Activated T-cell treated with anti-CD3 and anti-CD28 coated beads for 1 hour (primary cell): ENCODE results near the gene CMKLR1.

Experiments
- DNase-seq: peaks from one replicate; pipeline ENCODE4 v3.0.0-alpha.2; 2020; ENCODE audit warnings: low read depth

CMKLR1 gene

DNA sequence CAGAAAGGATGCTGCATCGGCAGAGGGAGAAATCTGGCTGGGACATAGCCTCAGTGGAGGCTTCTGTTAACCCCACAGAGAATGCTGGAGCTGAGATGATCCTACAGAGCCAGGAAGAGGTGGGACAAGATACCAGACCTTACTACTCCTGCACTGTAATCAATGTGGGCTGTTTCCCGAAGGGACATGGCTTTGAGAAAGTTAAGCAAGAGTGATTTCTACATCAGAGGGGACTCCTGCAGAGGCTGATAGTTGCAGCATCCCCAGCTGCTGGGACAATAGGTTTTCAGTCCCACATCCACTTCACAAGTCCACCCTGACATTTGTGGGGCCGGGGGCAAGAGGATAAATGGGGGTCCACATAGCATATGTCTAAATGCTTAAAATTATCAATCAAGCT, 22.5 kb upstream of the CMKLR1 start:
- DNase-seq, result no peak

GRCh38 chr12:108360487-108360886, 21.4 kb upstream of the CMKLR1 start:
- DNase-seq, result no peak

DNA sequence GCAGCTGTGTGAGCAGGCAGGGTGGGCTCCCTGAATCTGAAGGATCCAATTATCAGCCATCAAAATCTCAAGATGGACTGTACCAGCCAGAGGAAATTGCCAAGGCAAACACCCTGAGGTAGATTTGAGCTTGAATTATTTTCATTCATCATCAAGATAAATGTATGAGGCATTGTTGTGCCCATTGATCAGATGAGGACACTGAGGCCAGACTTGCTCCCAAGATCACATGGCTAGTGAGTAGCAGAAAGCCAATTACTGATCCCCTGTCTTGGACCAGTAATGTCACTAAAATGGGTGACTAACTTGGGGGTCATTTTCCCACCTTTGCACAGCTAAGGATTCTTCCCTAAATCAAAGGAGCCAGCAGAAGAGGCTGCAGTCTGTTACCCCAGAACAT, 20.9 kb upstream of the CMKLR1 start:
- no peak for DNase-seq

- DNase-seq, result no peak
These were observed 19.5 kb upstream of the CMKLR1 start for GRCh38 chr12:108358580-108358965.

GRCh38 chr12:108357834-108358579, 18.9 kb upstream of the CMKLR1 start:
- no peak for DNase-seq

GRCh38 chr12:108356835-108357806, 18.0 kb upstream of the CMKLR1 start:
- no peak for DNase-seq

GRCh38 chr12:108355069-108355468, 16.0 kb upstream of the CMKLR1 start:
- no peak for DNase-seq

GRCh38 chr12:108352591-108352990, 13.5 kb upstream of the CMKLR1 start:
- no peak for DNase-seq

DNA sequence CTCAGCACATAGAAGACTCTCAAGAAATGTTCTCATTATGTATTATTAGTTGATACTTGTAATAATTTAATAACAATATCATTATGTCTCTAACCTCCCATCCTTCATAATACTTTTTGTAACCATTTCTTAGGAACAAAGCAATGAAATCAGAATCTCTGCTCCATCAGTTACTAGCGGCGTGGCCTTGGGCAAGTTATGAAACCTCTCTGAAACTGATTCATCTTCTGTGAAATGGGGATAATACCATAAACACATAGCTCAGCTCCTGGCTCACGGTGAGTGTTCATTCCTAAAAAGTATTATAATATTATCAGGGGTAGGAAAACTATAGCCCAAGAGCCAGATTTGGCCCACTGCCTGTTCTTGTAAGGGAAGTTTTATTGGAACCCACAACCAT, 11.4 kb upstream of the CMKLR1 start:
- DNase-seq, result no peak

GRCh38 chr12:108349278-108349688, 10.2 kb upstream of the CMKLR1 start:
- DNase-seq, result no peak

DNA sequence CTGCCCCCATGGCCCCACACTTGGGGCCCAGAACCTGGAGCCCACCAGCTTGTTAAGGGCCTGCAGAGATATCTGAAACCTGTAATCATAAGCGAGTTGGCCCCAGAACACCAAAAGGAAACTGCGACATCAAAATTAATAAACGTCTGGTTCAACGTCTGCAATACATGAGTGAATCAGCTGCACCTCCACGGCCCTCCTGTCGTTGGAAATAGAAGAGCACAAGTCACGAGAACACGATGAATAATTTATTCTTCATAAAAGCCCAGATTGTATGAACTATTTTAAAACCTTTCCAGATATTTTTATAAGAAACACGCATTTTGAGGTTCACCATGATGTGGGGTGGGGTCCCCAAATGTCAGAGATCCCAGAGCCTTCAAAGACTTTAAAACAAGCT, 9.7 kb upstream of the CMKLR1 start:
- no peak for DNase-seq

GRCh38 chr12:108346727-108347710, 7.9 kb upstream of the CMKLR1 start:
- DNase-seq, result no peak

DNA sequence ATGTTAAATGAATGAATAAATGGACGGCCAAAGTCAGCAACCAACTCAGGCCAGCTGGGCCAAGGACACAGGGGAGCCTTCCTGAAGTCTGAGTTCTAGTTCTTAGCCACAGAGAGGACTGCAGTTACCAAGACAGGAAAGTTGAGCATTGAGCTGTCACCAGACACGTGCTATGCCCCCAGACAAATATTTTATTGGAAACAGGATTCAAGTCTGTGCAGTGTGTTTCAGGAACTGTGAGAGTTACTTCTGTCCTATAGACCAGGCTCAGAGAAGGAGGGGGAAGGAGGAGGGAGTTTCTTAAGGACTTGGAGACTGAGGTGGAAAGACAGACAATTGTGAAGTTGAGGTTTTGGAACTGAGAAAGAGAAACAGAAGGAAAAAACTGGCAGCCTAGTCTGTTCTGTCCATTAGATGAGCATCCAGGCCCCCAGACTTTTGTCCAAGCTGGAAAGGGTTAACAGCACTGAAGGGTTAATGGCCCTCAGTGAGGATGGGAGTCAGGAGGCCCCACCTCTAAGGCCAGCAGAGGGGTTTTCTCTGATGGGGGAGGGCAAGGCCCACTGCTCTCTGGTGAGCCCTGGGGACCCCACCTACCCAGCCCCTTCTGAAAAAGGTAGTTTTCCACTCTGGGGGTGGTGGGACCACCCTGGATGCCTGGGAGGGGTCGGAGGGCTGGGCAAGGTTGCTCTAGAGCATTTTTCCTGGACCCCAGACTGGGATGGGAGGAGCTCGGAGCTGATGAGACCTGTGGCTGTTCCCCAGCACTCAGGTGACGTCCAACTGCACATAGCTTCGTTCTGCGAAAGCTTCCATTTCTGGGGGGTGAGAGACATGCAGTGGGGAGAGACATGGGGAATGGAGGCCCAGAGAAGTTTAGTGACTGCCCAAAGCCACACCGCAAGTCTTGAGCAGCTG, 6.9 kb upstream of the CMKLR1 start:
- DNase-seq, result no peak

DNA sequence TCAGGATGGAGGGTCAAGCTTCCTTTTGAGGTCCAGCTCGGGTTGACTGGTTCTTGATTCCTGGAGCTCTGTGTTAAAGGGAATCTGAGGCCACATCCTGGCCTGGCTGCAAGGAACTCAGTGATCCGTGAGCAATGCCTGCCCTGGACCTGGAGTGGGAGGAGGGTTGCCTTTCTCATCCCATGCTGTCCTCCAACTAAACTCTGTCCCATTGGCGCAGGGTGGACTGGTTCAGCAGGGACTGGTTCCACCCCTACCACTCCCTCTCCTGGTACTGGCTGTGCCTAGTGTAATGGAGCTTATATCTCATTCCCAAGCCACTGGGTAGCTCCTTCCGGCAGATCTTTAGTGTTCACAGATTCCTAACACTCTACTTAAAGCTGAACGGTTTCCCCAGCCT, 3.9 kb upstream of the CMKLR1 start:
- DNase-seq, result no peak

DNA sequence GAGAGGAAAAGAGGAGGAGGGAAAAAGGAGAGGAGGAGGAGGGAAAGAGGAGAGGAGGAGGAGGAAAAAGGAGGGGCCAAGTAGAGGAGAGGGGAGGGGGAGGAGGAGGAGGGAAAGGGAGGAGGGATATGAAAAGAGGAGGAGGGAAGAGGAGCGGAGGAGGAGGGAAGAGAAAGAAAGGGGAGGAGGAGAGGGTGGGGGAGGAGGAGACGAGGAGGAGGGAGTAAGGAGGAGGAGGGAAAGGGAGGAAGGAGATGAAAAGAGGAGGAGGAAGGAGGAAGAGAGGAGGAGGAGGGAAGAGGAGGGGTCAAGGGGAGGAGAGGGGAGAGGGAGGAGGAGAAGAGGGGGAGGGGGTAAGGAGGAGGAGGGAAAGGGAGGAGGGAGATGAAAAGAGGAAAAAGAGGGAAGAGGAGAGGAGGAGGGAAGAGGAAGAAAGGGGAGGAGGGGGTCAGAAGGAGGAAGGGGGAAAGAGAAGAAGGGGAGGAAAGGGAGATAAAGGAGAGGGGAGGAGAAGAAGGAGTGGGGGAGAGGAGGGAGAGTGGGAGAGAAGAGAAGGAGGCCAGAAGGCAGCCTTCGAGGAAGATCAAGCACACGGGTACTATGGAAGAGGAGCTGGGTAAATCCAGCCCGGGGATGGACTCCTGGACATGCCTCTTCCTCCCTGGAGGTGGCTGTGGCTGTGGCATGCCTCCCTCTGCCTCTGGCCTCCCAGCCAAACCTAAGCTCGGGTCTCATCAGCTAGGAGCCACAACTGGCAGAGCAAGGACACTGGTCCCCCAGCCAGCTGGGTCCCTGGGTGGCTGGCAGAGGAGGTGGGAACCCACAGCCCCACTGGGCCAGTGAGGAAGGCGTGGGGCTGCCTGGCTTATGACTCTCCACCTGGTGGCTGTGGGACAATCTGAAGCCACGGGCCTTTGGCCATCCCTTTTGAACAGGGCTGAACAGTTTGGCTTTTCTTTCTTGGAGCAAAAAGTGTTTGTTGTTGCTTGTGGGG, 3.0 kb upstream of the CMKLR1 start:
- DNase-seq, result no peak

DNA sequence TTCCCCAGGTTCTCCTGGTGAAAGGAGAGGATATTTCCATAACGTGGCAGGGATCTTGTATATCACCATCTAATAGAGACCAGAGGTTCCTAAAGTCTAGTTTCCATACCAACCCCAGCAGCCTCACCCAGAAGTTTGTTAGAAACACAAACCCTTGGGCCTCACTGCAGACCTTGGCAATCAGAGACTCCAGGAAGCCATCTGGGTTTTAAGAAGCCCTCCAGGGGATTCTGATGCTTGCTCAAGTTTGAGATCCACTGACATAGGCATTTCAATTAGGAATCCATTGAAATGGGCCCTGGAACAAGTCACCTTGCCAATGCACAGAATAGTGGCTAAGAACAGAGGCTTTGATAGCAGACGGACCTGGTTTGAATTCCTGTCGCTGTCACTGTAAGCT, 2.2 kb upstream of the CMKLR1 start:
- no peak for DNase-seq

DNA sequence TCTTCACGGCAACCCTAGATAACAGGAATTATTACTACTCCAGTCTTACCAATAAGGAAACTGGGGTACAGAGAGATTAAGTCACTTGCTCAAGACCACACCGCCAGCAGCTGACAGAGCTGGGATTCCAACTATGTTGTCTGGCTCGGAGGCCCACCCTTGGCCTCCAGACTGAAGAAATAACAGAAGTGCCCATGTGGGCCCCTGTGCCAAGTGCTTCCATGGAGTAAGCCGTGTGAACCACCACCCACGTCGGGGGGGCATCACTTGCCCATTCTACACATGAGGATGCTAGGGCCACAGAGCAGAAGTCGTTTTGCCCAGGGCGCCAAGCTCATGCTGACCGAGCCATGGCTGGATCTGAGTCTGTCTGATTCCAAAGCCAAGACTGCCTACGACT, 926 bp upstream of the CMKLR1 start:
- no peak for DNase-seq

GRCh38 chr12:108337235-108338223, 1.6 kb downstream of the CMKLR1 start:
- DNase-seq, result no peak
